ENCODE measurements around the gene OLFML2B.
"Not testable (repeated sequence)": the region's sequence is repeated elsewhere in the genome, so short reads cannot be mapped to it uniquely, and the experiment has no call there.

OLFML2B gene

DNA sequence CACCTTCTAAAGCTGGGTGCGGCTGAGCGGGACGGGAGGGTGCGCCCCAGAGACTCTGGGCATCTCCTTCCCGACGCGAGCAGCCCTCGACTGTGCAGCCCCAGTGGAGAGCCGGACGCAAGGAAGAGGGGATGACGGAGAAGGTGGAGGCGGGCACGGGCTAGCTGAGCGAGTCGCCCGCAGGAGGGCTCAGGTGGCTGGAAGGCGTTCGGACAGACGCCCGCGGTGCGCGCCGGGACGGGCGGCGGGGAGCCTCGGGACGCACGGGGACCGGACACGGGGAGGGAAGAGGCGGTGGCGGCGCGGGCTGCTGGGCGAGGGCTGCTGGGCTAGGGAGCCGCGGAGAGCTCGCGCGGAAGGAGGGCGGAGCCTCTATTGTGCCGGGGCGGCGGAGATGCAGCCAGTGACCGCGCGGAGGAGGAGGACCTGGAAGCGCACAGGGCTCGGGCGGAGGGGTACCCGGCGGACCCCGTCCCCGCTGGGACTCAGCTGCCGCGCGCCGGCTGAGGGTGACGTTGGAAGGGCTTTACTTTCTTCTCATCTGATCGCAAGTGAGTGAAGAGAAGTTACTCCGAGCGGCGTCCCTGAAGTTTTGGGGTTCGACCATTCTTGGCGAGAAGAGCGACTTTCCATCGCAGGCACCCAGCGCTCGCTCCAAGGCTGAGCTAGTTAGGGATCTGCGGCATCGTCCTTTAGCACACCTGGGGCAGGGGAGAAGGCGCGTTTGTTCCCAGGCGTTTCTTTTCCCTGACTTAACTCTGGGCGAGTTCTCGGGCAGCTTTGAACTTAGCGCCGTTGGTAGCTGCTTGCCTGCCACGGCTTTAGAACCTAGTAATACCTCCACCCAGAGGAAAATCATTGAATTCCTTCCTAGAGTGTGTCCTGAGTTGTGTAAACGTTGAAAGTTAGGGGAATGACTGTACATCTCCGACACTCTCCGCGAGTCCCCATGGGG is at the start of gene OLFML2B:
Gene OLFML2B (minus strand): TSS at position 323 of the 955 bp plus-strand sequence. CDS start 439 bp downstream, outside the sequence.
- Histone ChIP-seq H3K27me3 (peaks cover 0 to 23% (median 16%) of the 10 kb centered on the region in 11 experiments; a peak in 18 of 22 replicates), H3K27ac (peak within 1 kb of the TSS in 5 of 11 experiments; percentile 17 to 79 (median 60); a peak in 8 of 22 replicates), H4K20me1 (peaks cover 0 to 7% (median 0%) of the 10 kb centered on the region in 11 experiments; a peak in 2 of 22 replicates), H3K36me3 (peaks cover 0 to 12% (median 0%) of the 10 kb centered on the region in 11 experiments; a peak in 4 of 22 replicates), H3K4me3 (peak within 1 kb of the TSS; percentile 62 to 93 (median 74)), H3K9me3 (replicated peaks in 1 of 11) (peaks cover 0 to 7% (median 0%) of the 10 kb centered on the region in 11 experiments; a peak in 1 of 22 replicates), H3K4me1 (peaks cover 4 to 91% (median 13%) of the 10 kb centered on the region in 10 experiments; a peak in 16 of 20 replicates), H3K9ac (peak within 1 kb of the TSS; percentile 36 to 91 (median 72)), H3K4me2 (peak within 1 kb of the TSS; percentile 78 to 99 (median 94))
- no peak for TF ChIP-seq Cebpa-rat (IDR thresholded peaks at IDR 0.05)

DNA sequence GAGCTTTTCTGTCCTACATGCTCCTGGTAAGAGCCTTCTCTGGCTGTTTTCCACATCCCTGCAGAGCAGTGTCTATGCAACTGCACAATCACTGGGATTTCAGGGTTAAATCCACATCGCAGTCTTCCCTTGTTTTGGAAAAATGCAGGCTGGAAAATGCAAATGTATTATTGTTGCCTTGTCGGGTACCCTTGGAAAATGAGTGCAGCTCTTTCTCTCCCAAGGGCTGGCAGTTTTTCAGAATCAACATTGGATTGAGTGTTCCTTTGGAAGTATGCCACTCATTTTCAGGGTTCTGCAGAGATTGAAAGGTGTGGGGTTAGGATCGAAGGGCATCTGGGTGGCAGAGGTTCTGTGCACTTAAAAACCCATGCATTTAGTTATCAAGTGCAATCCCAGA is 49.1 kb upstream of the OLFML2B start:
- Histone ChIP-seq H3K27me3 (peaks cover 23 to 44% (median 36%) of the 10 kb centered on the region in 11 experiments), H3K4me3 (no peak overlapping the region), H3K9ac (no peak overlapping the region), H4K20me1 (peaks cover 0 to 30% (median 4%) of the 10 kb centered on the region in 11 experiments; a peak in 5 of 22 replicates), H3K36me3 (no peaks in the 10 kb centered on the region), H3K4me2 (no peak overlapping the region), H3K27ac (no peak overlapping the region), H3K4me1 (peaks cover 0 to 18% (median 11%) of the 10 kb centered on the region in 10 experiments; a peak in 17 of 20 replicates), H3K9me3 (replicated peaks in 1 of 11) (no peaks in the 10 kb centered on the region)
- TF ChIP-seq Cebpa-rat (IDR thresholded peaks at IDR 0.05), result no peak

DNA sequence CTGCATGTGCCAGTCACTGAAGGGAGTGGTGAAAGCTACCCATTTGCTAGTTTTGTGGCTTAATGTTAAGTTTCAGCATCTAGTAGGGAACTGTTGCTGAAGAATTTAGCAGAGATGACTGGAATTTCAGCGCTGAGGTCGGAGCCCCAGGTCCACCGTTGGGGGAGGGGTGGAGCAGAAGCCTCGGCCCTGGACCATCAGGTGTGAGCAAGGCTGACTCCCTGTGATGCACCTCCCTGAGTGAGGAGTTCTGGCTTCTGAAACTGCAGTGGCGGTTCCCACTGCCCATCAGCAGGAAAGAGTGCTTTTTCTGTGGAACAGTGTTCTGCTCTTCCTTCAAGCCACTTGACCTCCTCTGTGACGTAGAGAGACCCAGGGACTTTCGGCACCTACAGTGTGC is 47.2 kb upstream of the OLFML2B start:
- H3K27me3 ChIP-seq, result peaks cover 23 to 44% (median 36%) of the 10 kb centered on the region in 11 experiments
- no peaks in the 10 kb centered on the region for H3K9me3 ChIP-seq (replicated peaks in 1 of 11)
- H4K20me1 ChIP-seq, result peaks cover 0 to 30% (median 4%) of the 10 kb centered on the region in 11 experiments; a peak in 4 of 22 replicates
- H3K9ac ChIP-seq, result no peak overlapping the region
- peak overlapping the region; percentile 95 to 100 (median 97); a peak in 18 of 22 replicates for H3K4me2 ChIP-seq
- no peak for TF ChIP-seq Cebpa-rat (IDR thresholded peaks at IDR 0.05)
- H3K4me3 ChIP-seq, result peak overlapping the region in 9 of 10 experiments; percentile 75 to 86 (median 80); a peak in 12 of 20 replicates
- no peaks in the 10 kb centered on the region for H3K36me3 ChIP-seq
- H3K4me1 ChIP-seq, result peaks cover 0 to 18% (median 11%) of the 10 kb centered on the region in 10 experiments; a peak in 17 of 20 replicates
- H3K27ac ChIP-seq, result no peak overlapping the region

DNA sequence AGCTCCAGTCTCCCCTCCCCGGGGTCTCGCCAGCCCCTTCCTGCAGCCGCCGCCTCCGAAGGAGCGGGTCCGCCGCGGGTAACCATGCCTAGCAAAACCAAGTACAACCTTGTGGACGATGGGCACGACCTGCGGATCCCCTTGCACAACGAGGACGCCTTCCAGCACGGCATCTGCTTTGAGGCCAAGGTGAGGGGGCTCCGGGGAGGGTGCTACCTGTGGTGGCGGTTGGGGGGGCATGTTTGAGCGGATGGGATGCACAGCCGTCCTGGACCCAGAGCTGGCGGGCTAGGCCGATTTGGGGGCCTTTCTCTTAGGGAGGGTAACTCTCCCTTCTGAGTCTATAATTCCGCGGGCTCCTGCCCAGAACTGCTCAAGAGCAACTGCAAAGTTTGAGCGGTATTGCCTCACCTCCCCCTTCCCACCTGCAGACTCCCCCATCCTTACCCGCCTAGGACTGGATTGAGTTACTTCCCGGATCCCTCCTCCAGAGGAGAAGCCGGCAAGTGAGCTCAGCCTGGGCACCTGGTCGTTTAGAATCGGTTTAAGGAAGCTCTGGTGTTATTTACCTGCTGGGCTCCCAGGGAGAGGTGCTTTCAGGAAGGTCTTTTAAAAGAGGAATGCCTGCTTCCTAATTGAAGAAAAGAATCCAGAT is 46.6 kb upstream of the OLFML2B start:
- Histone ChIP-seq H3K9me3 (replicated peaks in 1 of 11) (no peaks in the 10 kb centered on the region), H3K27ac (peak overlapping the region in 10 of 11 experiments; percentile 39 to 71 (median 53); a peak in 17 of 22 replicates), H3K4me2 (peak overlapping the region; percentile 95 to 100 (median 97)), H3K4me1 (peaks cover 0 to 19% (median 11%) of the 10 kb centered on the region in 10 experiments; a peak in 17 of 20 replicates), H3K9ac (peak overlapping the region; percentile 67 to 86 (median 80)), H3K4me3 (peak overlapping the region; percentile 75 to 86 (median 79)), H3K36me3 (no peaks in the 10 kb centered on the region), H3K27me3 (peaks cover 23 to 44% (median 36%) of the 10 kb centered on the region in 11 experiments), H4K20me1 (peaks cover 0 to 30% (median 4%) of the 10 kb centered on the region in 11 experiments; a peak in 4 of 22 replicates)
- TF ChIP-seq Cebpa-rat (IDR thresholded peaks at IDR 0.05), result no peak

DNA sequence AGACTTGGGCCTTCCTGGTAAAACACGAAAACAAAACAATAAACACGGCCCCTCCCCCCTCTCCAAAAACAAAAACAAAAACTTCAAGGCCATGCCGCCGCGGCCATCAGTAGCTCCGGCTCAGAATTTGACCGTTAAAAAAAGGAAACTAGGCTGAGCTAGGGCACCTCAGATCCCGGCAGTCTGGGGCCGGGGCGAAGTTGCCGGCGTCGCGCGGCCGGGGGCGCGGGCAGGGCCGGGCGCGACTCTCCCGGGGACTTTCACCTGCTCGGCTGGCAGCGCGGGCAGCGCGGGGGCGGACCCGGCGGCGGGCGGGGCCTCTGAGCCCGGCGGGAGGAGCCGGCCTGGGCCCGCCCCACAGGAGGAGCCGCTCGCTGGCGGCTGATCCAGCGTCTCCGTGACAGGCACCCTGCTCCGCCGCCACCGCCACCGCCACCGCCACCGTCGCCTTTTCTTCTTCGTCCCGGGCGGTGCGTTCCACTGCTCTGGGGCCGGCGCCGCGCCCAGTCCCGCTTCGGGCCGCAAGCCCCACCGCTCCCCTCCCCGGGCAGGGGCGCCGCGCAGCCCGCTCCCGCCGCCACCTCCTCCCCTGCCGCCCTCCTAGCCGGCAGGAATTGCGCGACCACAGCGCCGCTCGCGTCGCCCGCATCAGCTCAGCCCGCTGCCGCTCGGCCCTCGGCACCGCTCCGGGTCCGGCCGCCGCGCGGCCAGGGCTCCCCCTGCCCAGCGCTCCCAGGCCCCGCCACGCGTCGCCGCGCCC is 45.8 kb upstream of the OLFML2B start, which contains the start of gene NOS1AP:
Gene NOS1AP (plus strand): TSS at position 358 of the 760 bp plus-strand sequence. CDS start 487 bp downstream, outside the sequence.
- Histone ChIP-seq H3K36me3 (no peaks in the 10 kb centered on the region), H3K9me3 (replicated peaks in 1 of 11) (no peaks in the 10 kb centered on the region), H3K4me2 (peak within 1 kb of the TSS; percentile 95 to 100 (median 97)), H3K4me3 (peak within 1 kb of the TSS; percentile 75 to 86 (median 79)), H4K20me1 (peaks cover 0 to 30% (median 4%) of the 10 kb centered on the region in 11 experiments; a peak in 4 of 22 replicates), H3K4me1 (peaks cover 0 to 19% (median 11%) of the 10 kb centered on the region in 10 experiments; a peak in 17 of 20 replicates), H3K27ac (peak within 1 kb of the TSS in 10 of 11 experiments; percentile 39 to 71 (median 53); a peak in 19 of 22 replicates), H3K9ac (peak within 1 kb of the TSS; percentile 67 to 86 (median 80)), H3K27me3 (peaks cover 23 to 44% (median 36%) of the 10 kb centered on the region in 11 experiments)
- TF ChIP-seq Cebpa-rat (IDR thresholded peaks at IDR 0.05), result no peak

DNA sequence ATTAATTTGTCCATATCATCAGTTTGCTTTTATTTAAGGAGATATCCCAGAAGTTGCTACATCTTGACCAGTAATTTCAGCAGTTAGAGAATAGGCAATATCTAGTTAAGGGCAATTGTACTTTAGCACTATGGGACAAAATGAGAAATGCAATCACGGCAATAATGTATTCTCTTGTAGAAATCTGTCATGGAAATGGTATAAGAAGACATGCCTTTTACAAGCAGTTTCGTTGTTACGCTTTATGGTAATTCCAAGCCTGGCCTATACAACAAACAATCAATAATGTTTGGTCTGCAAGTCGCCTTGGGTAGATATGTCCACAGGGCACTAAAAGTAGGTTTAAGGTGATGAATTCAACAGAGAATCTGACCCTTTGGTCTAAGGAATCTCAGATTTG is 44.6 kb upstream of the OLFML2B start:
- H3K4me3 ChIP-seq, result no peak overlapping the region
- TF ChIP-seq Cebpa-rat (IDR thresholded peaks at IDR 0.05), result no peak
- peaks cover 0 to 30% (median 4%) of the 10 kb centered on the region in 11 experiments; a peak in 4 of 22 replicates for H4K20me1 ChIP-seq
- H3K36me3 ChIP-seq, result no peaks in the 10 kb centered on the region
- peaks cover 23 to 44% (median 36%) of the 10 kb centered on the region in 11 experiments for H3K27me3 ChIP-seq
- H3K4me2 ChIP-seq, result no peak overlapping the region; a peak in 1 of 22 replicates
- H3K9me3 ChIP-seq (replicated peaks in 1 of 11), result no peaks in the 10 kb centered on the region
- no peak overlapping the region for H3K27ac ChIP-seq
- H3K4me1 ChIP-seq, result peaks cover 0 to 19% (median 11%) of the 10 kb centered on the region in 10 experiments; a peak in 17 of 20 replicates
- no peak overlapping the region for H3K9ac ChIP-seq

DNA sequence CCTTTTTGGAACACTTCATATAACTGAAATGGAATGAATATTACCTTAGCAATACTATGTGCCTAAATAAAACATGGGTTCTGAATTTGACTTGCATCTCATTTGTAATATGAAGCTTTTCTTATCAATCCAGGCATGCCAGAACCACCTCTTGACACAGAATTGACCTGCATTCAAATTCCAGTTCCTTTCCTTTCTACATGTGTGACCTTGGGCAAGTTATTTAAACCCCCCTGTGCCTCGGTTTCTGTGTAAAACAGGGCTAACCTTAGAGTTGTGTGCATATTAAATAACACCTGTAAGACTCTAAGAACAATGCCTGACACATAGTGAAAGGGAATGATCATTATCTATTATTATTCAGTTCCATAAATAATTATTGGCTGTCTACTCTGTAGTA is 43.8 kb upstream of the OLFML2B start:
- H3K27me3 ChIP-seq, result peaks cover 23 to 43% (median 34%) of the 10 kb centered on the region in 11 experiments
- TF ChIP-seq Cebpa-rat (IDR thresholded peaks at IDR 0.05), result no peak
- H3K4me1 ChIP-seq, result peaks cover 0 to 19% (median 11%) of the 10 kb centered on the region in 10 experiments; a peak in 17 of 20 replicates
- no peaks in the 10 kb centered on the region for H3K36me3 ChIP-seq
- H3K4me2 ChIP-seq, result no peak overlapping the region
- no peak overlapping the region for H3K9ac ChIP-seq
- H3K9me3 ChIP-seq (replicated peaks in 1 of 11), result no peaks in the 10 kb centered on the region
- H4K20me1 ChIP-seq, result peaks cover 0 to 26% (median 4%) of the 10 kb centered on the region in 11 experiments; a peak in 4 of 22 replicates
- H3K4me3 ChIP-seq, result no peak overlapping the region
- no peak overlapping the region for H3K27ac ChIP-seq

DNA sequence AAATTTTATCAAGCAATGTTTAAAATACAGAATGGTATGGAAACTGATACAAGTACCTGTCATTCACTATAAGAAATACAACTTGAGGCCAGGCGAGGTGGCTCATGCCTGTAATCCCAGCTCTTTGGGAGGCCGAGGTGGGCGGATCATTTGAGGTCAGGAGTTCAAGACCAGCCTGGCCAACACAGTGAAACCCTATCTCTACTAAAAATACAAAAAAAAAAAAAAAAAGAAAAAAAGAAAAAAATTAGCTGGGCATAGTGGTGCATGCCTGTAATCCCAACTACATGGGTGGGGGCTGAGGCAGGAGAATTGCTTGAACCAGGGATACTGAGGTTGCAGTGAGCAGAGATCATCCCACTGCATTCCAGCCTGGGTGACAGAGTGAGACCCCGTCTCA is 43.2 kb upstream of the OLFML2B start:
- H3K9me3 ChIP-seq (replicated peaks in 1 of 11); H3K27ac ChIP-seq; H3K36me3 ChIP-seq; H3K9ac ChIP-seq; H3K4me3 ChIP-seq; H3K4me2 ChIP-seq: not testable (repeated sequence)
- peaks cover 0 to 19% (median 11%) of the 10 kb centered on the region in 10 experiments; a peak in 17 of 20 replicates for H3K4me1 ChIP-seq
- peaks cover 23 to 37% (median 31%) of the 10 kb centered on the region in 11 experiments for H3K27me3 ChIP-seq
- H4K20me1 ChIP-seq, result peaks cover 0 to 19% (median 4%) of the 10 kb centered on the region in 11 experiments; a peak in 4 of 22 replicates
